NCI-H460 (cell line): ENCODE measurements around the gene ERCC2. TPM values are rescaled to one million over a fixed set of nuclear protein-coding genes. Genes with fewer than 3 reads are reported as not detected.

Experiments used
- DNase-seq: peaks from one replicate; pipeline ENCODE4 v3.0.0-alpha.2; 2016; ENCODE audit warnings: low read depth; ENCODE audit errors: extremely low read depth
- total RNA-seq: library from RNA; depleted of rRNA; stranded (reverse); fragments of >200 nt; shearing (Covaris generic); gene quantifications from 2 replicates; pipeline ENCODE4 v1.2.3, GENCODE V29; 2014; rRNA removed

The ERCC2 gene
- total RNA-seq, 1 experiment from 2014 or later = 11.2 TPM

- no peak for DNase-seq
Observed at GRCh38 chr19:45306518-45307027, 63.8 kb downstream of the ERCC2 start.

- no peak for DNase-seq
Observed at GRCh38 chr19:45306040-45306439, 64.3 kb downstream of the ERCC2 start.

GRCh38 chr19:45305421-45305820, 65.0 kb downstream of the ERCC2 start:
- no peak for DNase-seq

- no peak for DNase-seq
Observed at GRCh38 chr19:45305007-45305406, 65.4 kb downstream of the ERCC2 start.

DNA sequence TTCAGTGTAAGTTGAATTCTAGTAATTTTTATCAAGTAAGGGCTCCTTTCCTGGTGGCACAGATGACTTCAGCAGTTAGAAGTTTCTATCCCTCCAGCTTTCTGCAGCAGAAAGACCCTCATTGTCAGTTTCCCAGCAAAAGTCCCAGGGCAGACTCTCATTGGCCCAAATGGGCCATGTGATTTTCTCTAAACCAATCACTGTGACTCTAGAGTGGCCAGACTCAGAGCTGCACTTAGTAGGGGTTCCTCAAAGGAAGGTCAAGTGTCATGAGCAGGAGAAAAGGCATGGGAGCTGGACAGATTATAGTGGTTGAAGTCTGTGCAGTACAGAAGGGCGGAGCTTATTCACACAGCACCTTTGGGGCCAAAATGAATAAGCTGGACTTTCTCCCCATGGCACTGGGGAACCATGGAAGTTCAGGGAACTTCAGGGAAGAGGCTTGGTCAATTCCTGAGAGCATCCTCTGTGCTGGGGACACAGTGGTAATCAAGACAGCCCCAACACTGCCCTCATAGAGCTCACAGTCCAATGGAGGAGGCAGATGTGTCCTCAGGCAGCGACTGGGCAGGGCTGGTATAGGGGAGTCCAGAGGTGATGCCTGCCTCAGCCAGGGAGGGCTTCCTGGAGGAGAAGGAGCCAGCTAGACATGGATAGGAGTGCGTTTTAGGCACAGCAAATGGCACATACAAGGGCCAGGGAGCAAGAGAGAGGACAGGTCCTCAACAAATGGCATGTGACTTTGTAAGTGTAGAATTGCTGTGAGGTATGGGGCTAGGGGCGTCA, 66.0 kb downstream of the ERCC2 start:
- no peak for DNase-seq

DNA sequence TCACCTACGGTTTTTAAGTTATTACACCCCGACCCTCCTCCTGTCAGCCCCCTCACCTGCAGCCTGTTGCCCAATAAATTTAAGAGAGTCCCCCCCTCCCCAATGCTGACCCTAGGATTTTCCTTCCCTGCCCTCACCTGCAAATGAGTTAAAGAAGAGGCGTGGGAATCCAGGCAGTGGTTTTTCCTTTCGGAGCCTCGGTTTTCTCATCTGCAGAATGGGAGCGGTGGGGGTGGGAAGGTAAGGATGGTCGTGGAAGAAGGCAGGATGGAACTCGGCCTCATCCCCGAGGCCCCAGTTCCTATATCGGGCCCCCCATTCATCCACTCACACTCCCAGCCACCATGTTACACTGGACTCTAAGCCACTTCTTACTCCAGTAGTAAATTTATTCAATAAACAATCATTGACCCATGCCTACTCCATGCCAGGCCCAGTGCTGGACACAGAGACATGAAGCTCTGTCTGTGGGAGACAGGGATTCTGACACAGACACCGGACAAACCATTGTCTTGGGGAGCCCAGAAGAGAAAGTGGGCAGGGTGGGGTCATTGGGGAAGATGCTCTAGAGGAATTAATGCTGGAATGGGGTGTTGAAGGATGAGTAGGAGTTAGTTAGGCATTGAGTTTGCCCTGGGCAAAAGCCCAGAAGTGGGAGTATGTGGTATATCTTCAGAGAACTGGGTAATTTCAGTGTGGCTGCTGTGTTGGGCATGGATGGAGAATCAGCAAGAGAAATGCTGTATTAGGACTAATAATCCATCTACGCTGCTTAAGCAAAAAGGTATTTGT, 66.9 kb downstream of the ERCC2 start:
- no peak for DNase-seq

- no peak for DNase-seq
Observed at GRCh38 chr19:45302416-45302815, 68.0 kb downstream of the ERCC2 start.

Other genes with a start within 250 kb of the ERCC2 start
- gene NKPD1, start 209.6 kb downstream of the ERCC2 start, total RNA-seq = 0.07 TPM in 1 of 2 replicates, not detected in the other
- 5.3 and 5.8 TPM in 2 replicates for gene TRAPPC6A, start 192.3 kb downstream of the ERCC2 start, total RNA-seq
- 4.0 and 4.2 TPM in 2 replicates for gene BLOC1S3, start 191.8 kb downstream of the ERCC2 start, total RNA-seq
- not detected in 2 replicates for gene EXOC3L2, start 125.2 kb downstream of the ERCC2 start, total RNA-seq
- gene MARK4, start 119.3 kb downstream of the ERCC2 start, total RNA-seq = 22.4 and 28.1 TPM in 2 replicates
- 0.14 TPM in 1 of 2 replicates, not detected in the other for gene CKM, start 47.7 kb downstream of the ERCC2 start, total RNA-seq
- gene KLC3, start 29.8 kb downstream of the ERCC2 start, total RNA-seq = 0.87 and 1.0 TPM in 2 replicates
- 2.9 and 5.2 TPM in 2 replicates for gene PPP1R13L, start 34.5 kb upstream of the ERCC2 start, total RNA-seq
- 11.3 and 12.7 TPM in 2 replicates for gene POLR1G, start 36.1 kb upstream of the ERCC2 start, total RNA-seq
- gene ERCC1, start 53.3 kb upstream of the ERCC2 start, total RNA-seq = 81.5 and 102 TPM in 2 replicates
- gene FOSB, start 97.4 kb upstream of the ERCC2 start, total RNA-seq = 1.7 and 1.9 TPM in 2 replicates
- 0.79 and 1.6 TPM in 2 replicates for gene RTN2, start 126.5 kb upstream of the ERCC2 start, total RNA-seq
- gene PPM1N, start 127.9 kb upstream of the ERCC2 start, total RNA-seq = 1.6 and 2.0 TPM in 2 replicates
- gene VASP, start 136.9 kb upstream of the ERCC2 start, total RNA-seq = 45.4 and 50.3 TPM in 2 replicates
- 6.0 and 6.3 TPM in 2 replicates for gene OPA3, start 214.2 kb upstream of the ERCC2 start, total RNA-seq
- gene GPR4, start 231.6 kb upstream of the ERCC2 start, total RNA-seq = 0.09 and 0.57 TPM in 2 replicates